BE2C (cell line): ENCODE measurements around the gene AIF1.
A peak's percentile ranks its signal among the peaks of the same experiment; 100 is the strongest.
"Not testable (repeated sequence)": the region's sequence is repeated elsewhere in the genome, so short reads cannot be mapped to it uniquely, and the experiment has no call there.

ENCODE experiments used
- DNase-seq: peaks from one replicate; pipeline ENCODE4 v3.0.0-alpha.2; 2020
- H3K27me3 ChIP-seq: fragments of 250-450 bp; sonication (Bioruptor Pico); 2 replicates; pipeline ENCODE4 v1.5.1; 2020; ENCODE audit warnings: mild to moderate bottlenecking
- H3K36me3 ChIP-seq: fragments of 250-450 bp; sonication (Bioruptor Pico); 2 replicates; pipeline ENCODE4 v1.5.1; 2020; ENCODE audit warnings: mild to moderate bottlenecking
- H3K4me1 ChIP-seq: fragments of 250-450 bp; sonication (Bioruptor Pico); 2 replicates; pipeline ENCODE4 v1.5.1; 2020
- H3K4me3 ChIP-seq: 2 replicates; pipeline ENCODE4 v1.5.1; 2011; ENCODE audit warnings: low read depth, low read length
- H3K9me3 ChIP-seq: fragments of 250-450 bp; sonication (Bioruptor Pico); 2 replicates; pipeline ENCODE4 v1.5.1; 2020
- TF ChIP-seq, protein P1 (sequence below): IDR thresholded peaks from 2 replicates; pipeline ENCODE4 v1.5.1; 2012; ENCODE audit warnings: mild to moderate bottlenecking, low read depth, low read length

AIF1 gene

DNA sequence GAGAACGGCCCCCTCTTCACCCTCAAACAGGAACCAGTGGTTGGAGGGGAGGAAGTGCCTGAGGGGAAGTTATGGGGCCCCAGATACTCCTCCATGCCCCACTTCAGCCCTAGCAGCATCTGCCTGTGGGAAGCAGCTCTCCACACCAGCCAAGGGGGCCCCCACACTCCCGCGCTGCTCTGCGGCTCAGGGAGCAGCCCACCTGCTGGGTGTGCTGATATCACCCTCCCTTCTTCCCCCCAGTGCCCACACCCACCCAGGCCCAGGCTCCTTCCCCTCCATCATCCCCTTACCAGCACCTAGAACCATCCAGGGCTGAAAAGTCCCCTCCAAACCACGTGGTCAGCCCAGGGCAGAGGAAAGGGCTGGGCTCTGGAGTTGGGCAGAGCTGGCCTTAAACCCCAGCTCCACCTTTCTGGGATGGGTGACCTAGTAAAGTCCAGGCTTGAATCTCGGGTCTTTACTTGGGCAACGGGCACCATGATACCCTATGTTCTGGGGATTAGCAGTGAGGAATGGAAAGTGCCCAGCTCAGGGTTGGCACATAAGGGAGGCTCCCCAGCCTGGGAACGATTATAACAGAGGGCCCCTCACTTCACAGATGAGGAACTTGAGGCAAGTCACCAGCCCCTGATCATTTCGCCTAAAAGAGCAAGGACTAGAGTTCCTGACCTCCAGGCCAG lies 28.3 kb upstream of the AIF1 start:
- no peaks in the 10 kb centered on the region for H3K9me3 ChIP-seq
- DNase-seq = no peak
- peaks cover 13% of the 10 kb centered on the region for H3K4me1 ChIP-seq
- H3K27me3 ChIP-seq = no peaks in the 10 kb centered on the region
- H3K4me3 ChIP-seq = no peak overlapping the region
- TF ChIP-seq, protein P1, sequence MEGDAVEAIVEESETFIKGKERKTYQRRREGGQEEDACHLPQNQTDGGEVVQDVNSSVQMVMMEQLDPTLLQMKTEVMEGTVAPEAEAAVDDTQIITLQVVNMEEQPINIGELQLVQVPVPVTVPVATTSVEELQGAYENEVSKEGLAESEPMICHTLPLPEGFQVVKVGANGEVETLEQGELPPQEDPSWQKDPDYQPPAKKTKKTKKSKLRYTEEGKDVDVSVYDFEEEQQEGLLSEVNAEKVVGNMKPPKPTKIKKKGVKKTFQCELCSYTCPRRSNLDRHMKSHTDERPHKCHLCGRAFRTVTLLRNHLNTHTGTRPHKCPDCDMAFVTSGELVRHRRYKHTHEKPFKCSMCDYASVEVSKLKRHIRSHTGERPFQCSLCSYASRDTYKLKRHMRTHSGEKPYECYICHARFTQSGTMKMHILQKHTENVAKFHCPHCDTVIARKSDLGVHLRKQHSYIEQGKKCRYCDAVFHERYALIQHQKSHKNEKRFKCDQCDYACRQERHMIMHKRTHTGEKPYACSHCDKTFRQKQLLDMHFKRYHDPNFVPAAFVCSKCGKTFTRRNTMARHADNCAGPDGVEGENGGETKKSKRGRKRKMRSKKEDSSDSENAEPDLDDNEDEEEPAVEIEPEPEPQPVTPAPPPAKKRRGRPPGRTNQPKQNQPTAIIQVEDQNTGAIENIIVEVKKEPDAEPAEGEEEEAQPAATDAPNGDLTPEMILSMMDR = no peak
- H3K36me3 ChIP-seq = no peaks in the 10 kb centered on the region

DNA sequence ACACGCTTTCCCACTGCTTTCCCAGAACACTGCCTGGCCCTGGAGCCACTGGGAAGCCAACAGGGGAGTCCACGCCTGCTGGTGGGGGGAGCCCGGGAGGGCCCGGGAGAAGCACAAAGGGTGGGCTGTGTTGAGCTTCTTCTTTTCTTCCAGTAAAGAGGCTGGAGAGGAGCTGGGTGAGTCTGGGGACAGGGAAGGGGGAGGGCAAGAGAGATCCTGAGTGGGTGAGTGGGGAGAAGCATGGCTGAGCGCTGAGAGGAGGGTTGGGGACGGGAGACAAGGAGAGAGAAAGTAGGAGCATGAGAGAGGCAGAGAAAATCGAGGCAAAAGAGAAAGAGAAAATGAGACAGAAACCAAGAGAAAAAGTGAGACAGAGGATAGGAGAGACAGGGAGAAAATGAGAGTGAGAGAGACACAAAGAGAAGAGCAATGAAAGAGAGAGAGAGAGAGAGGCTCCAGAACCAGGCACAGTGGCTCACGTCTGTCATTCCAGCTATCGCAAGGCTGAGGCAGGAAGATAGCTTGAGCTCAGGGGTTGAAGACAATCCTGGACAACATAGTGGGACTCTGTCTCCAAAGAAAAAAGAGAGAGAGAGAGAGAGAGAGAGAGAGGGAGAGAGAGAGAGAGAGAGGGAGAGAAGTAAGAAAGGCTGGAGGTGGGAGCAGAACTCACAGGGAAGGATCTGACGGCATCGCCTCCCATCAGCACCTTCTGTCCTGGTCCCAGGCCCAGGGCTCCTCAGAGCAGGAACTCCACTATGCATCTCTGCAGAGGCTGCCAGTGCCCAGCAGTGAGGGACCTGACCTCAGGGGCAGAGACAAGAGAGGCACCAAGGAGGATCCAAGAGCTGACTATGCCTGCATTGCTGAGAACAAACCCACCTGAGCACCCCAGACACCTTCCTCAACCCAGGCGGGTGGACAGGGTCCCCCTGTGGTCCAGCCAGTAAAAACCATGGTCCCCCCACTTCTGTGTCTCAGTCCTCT lies 26.9 kb upstream of the AIF1 start:
- H3K4me1 ChIP-seq = peaks cover 13% of the 10 kb centered on the region
- DNase-seq = no peak
- H3K9me3 ChIP-seq = no peaks in the 10 kb centered on the region
- H3K36me3 ChIP-seq = no peaks in the 10 kb centered on the region
- no peaks in the 10 kb centered on the region for H3K27me3 ChIP-seq
- TF ChIP-seq, protein P1 = no peak
- H3K4me3 ChIP-seq = no peak overlapping the region

DNA sequence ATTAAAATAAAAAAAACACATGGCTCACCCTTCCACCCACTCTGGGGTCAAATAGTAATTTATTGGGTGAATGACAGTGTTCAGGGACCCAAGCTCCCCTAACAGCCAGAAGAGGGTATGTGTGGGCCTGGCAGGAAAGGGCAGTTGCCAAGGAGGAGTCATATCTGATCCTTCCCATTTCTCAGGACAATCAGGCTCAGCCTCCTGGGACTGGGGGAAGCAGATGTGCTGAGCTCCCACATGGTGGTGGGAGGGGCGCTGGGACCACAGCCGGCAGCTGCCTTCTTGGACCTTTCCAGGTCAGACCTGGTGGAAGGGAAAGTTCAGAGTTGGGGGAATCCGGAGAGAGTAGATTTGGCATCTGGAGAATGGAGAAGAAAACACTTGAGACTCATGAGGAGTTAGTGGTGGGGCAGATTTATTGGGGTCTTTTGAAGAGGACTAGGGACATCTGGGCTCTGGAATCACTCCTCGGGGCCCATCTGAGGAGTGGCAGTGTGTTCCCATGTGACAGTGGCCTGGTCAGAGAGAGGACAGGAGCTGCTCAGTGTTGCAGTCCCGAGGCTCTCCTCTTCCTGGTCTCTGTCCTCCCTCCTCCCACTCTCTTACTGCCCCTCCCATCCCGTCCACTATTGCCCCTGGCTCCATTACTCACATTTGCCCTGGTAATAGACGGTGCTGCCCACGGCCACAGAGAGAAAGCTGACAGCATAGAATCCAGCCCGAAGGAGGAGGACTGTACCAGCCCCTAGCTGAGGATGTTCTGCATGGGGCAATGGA lies 26.0 kb upstream of the AIF1 start:
- H3K27me3 ChIP-seq = no peaks in the 10 kb centered on the region
- H3K9me3 ChIP-seq = no peaks in the 10 kb centered on the region
- peaks cover 13% of the 10 kb centered on the region for H3K4me1 ChIP-seq
- H3K36me3 ChIP-seq = no peaks in the 10 kb centered on the region
- no peak overlapping the region for H3K4me3 ChIP-seq
- peak; percentile 78 for DNase-seq
- TF ChIP-seq, protein P1 = no peak

DNA sequence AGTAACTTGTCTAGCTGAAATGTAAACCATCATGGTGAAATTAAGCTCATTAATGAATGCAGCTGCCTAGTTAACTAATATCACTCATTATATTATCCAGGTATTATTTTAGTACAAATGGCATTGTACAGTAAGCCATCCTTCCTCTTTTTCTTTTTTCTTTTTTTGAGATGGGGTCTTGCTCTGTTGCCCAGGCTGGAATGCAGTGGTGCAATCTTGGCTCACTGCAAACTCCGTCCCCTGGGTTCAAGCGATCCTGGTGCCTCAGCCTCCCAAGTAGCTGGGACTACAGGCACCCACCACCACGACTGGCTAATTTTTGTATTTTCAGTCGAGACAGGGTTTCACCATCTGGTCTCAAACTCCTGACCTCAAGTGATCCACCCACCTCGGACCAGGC lies 24.3 kb upstream of the AIF1 start:
- peaks cover 13% of the 10 kb centered on the region for H3K4me1 ChIP-seq
- not testable (repeated sequence) for H3K36me3 ChIP-seq, H3K27me3 ChIP-seq, H3K9me3 ChIP-seq, DNase-seq, H3K4me3 ChIP-seq

DNA sequence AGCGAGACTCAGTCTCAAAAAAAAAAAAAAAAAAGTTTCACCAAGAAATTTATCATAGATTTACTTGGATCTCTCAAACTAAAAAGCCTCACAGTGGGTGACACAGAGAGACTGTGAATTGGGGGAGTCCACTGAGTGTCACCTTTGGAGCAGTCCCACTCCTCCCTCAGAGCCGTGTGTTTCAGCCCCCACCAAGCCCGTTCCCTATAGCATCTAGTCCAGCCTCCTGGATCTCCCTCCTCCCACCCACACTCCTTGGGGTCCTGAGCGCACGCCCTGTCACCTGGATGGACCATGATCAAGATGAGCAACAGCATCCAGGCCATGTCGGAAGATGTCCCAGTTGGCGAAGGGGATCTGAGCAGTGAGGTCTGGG lies 22.6 kb upstream of the AIF1 start:
- Histone ChIP-seq H3K4me1 (peaks cover 13% of the 10 kb centered on the region), H3K27me3 (no peaks in the 10 kb centered on the region), H3K4me3 (no peak overlapping the region), H3K36me3 (no peaks in the 10 kb centered on the region), H3K9me3 (no peaks in the 10 kb centered on the region)
- no peak for DNase-seq
- TF ChIP-seq, protein P1 = no peak

DNA sequence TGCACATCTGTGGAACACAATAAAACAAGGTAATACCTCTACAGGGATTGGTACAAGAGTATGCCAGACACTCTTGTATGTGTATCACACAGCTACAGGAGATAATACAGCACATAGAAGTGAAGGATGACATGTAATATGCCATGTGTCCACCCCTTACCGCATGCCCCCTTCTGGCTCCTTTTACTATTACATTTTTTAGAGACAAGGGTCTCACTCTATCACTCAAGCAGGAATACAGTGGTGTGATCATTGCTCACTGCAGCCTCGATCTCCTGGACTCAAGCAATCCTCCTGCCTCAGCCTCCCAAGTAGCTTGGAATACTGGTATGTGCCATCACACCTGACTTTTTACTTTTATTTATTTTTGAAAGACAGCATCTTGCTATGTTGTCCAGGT lies 18.0 kb upstream of the AIF1 start:
- Histone ChIP-seq H3K36me3 (no peaks in the 10 kb centered on the region), H3K27me3 (no peaks in the 10 kb centered on the region), H3K9me3 (no peaks in the 10 kb centered on the region), H3K4me1 (no peaks in the 10 kb centered on the region), H3K4me3 (no peak overlapping the region)
- TF ChIP-seq, protein P1 = peak; percentile 57
- peak; percentile 33 for DNase-seq
